Fibroblast of villous mesenchyme (primary cell): ENCODE results near the gene DNAJC15. TPM values are rescaled to one million over a fixed set of nuclear protein-coding genes. Genes with fewer than 3 reads are reported as not detected.

Experiments
- DNase-seq: peaks from one replicate; pipeline ENCODE4 v3.0.0-alpha.2; 2010; ENCODE audit warnings: low read depth
- H3K4me3 ChIP-seq: 2 replicates; pipeline ENCODE4 v1.5.1; 2011; ENCODE audit warnings: low read depth, mild to moderate bottlenecking, low read length
- total RNA-seq: library from RNA; depleted of rRNA; stranded (reverse); fragments of >200 nt; gene quantifications from 2 replicates; pipeline ENCODE4 v1.2.3, GENCODE V29; 2012
- TF ChIP-seq, protein P1 (sequence below): IDR thresholded peaks from 2 replicates; pipeline ENCODE4 v1.5.1; 2012; ENCODE audit warnings: low read depth, mild to moderate bottlenecking, low read length; ENCODE audit not compliant: insufficient read depth

The DNAJC15 gene
- total RNA-seq, 1 donor = 4.7 TPM

DNA sequence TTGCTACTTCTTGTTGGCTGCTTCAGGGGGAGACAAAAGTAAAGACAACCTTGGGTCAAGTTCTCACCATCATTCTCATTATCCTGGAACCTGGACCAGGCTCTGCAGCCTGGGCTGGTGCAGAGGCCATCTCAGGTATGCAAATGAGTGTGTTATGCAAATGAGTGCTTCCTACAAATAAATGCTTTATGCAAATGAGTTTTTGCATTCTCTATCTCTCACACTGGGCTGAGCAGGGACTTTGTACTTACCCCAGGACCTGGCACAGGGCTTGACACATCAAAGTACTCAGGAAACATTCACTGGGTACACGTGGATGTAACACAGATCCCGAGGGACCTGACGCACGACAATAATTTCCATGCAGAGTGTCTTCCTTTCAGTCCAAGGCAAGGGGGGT is 103.0 kb downstream of the DNAJC15 start:
- TF ChIP-seq, protein P1, sequence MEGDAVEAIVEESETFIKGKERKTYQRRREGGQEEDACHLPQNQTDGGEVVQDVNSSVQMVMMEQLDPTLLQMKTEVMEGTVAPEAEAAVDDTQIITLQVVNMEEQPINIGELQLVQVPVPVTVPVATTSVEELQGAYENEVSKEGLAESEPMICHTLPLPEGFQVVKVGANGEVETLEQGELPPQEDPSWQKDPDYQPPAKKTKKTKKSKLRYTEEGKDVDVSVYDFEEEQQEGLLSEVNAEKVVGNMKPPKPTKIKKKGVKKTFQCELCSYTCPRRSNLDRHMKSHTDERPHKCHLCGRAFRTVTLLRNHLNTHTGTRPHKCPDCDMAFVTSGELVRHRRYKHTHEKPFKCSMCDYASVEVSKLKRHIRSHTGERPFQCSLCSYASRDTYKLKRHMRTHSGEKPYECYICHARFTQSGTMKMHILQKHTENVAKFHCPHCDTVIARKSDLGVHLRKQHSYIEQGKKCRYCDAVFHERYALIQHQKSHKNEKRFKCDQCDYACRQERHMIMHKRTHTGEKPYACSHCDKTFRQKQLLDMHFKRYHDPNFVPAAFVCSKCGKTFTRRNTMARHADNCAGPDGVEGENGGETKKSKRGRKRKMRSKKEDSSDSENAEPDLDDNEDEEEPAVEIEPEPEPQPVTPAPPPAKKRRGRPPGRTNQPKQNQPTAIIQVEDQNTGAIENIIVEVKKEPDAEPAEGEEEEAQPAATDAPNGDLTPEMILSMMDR = no peak
- no peak for DNase-seq
- H3K4me3 ChIP-seq = no peak overlapping the region

DNA sequence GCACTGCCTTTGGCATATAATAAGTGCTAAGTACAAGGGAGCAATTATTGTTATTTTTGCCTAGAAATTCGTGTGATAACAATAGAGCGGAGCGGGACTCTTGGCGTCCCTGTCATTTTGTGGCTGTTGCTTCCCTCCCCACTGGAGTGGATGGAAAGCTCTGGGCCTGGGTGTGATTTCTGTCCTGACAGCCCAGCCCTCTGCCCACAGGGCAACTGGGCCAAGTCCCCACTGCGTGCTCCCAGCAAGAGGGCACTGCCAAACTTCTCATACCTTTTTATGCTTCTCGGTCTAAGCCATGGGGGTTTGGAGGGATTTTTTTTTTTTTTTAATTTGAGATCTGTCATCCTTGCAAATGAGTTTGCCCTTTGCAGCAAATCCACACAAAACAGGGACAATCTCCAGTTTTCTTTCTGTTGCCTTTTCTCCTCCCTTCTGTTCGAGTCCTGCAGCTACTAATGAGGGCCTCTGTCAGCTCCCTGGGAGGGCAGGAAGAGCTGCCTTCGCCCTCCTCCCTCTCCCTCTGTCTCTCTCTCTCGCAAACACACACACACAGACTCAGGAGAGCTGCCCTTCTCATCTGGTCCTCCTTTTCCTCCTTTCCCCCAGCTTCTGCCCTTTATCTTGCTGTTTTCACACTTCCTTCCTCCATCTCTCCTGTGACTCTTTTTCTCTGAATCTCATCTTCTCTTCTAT is 103.9 kb downstream of the DNAJC15 start:
- TF ChIP-seq, protein P1 = no peak
- H3K4me3 ChIP-seq = no peak overlapping the region
- no peak for DNase-seq

DNA sequence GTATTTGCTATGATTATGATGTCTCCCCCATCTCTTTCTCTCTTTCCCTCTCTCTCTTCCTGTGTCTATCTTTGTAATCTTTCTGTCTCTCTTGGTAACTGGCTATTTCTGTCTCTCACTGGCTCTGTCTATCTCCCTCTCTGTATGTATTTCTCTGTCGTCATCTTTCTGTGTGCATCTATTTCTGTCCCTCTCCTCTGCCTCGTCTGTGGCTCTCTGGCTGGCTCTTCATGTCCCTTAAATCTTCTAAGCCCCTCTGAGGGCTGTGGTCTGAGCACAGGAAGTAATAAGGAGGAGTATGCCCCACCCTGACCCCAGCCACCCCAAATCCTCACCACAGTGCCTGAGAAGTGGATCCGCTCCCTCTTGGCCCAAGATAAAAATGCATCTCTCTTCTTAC is 104.4 kb downstream of the DNAJC15 start:
- no peak overlapping the region for H3K4me3 ChIP-seq
- TF ChIP-seq, protein P1 = no peak
- no peak for DNase-seq

DNA sequence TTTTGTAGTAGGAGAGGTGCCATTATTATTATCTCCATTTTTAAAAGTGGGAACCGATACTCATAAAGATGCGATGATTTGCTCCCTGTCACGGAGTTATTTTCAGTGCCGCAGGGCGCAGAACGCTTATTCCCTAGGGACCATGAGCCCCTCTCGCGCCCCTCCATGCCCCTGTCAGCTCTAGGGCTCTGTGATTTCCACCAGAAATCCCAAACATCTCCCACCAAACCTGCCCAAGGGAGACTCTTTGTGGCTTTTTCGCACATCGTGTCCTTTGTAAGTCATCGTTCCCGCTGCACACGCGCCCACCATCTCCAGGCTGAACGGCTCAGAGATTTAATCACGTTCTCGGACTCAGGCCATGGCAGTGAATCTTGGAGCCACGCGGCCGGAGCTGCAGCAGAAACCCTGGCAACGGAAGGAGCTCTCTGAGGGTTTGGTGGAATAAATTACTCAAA is 105.1 kb downstream of the DNAJC15 start:
- peak overlapping the region; percentile 24 for H3K4me3 ChIP-seq

DNA sequence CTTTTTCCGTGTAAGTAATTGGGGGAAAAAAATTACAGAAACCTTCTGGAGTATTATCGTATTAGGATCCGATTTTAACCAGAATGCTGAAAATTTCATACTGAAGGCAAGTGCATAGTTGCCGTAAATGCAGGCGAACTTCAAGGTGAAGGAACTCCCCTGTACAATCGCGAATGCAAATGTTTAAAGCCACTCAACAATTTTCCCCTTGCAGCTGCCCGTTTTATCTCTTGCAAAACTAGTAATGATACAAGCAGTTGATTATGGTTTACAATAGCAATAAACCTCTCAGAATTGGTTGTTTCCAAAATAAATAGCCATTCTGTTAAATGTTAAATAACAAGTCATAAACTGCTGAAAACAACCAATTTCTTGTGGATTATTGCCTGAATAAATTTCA is 105.7 kb downstream of the DNAJC15 start:
- H3K4me3 ChIP-seq = no peak overlapping the region
- DNase-seq = peak; percentile 50
- TF ChIP-seq, protein P1 = no peak

More for the DNA sequence above, 105.1 kb downstream of the DNAJC15 start:
- DNase-seq = peak; percentile 38
- TF ChIP-seq, protein P1 = no peak

DNA sequence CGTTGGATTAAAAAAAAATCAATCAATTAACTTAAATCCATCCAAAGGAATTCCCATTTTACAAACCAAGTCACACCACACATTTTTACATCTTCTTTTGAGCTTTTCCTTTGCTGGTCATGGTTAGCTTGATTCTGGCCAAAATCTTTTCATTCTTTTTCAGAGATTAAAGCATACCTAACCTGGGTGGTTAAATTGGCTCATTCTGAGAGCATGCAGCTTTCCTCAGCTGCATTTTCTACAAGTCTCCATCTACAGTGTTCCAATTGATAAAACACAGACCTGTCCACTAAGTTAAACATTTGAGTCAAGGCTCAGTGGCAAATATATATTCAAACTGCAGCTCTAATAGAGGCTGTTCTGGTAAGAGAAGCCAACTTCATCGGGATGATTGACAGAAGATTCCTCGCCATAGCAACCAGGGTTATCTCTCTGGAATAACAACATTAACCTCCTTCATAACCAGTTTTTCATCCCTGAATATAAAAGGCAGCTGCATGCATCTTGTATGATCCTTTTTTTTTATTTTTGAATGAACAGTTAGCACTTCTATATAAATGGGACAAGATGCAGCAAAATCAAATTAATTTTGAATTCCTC is 106.2 kb downstream of the DNAJC15 start:
- peak; percentile 17 for DNase-seq
- TF ChIP-seq, protein P1 = no peak
- H3K4me3 ChIP-seq = no peak overlapping the region

DNA sequence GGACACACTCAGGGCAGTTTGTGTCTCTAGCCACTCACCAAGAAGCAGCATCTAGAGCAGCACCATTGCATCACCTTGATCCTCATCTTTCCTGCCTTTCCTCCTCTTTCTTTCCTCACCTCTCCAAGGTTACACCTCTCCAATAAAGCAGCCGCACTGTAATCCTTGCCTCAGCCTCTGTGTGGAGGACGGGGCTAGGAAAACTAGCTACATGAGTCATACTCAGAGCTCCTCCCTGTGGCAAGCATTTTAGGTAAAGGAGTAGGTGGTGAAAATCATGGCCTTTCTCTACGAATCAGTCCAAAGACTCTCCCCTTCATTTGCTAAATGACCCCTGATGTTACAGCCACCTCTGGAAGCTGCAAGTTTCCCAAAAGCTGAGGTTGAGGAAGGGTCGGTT is 108.9 kb downstream of the DNAJC15 start:
- peak; percentile 52 for DNase-seq
- no peak overlapping the region for H3K4me3 ChIP-seq
- TF ChIP-seq, protein P1 = peak; percentile 45
